HEK293T (cell line): Measurements from ENCODE around the gene TTC9C.

Source experiments
- BHLHE40 ChIP-seq: fragments of 450-650 bp; IDR thresholded peaks from 2 replicates; pipeline ENCODE4 v1.6.1; 2016; ENCODE audit warnings: mild to moderate bottlenecking, moderate library complexity, borderline replicate concordance
- CTBP1 ChIP-seq: fragments of 450-650 bp; IDR thresholded peaks from 2 replicates; pipeline ENCODE4 v1.6.1; 2016; ENCODE audit warnings: borderline replicate concordance
- ELF4 ChIP-seq: fragments of 450-650 bp; IDR thresholded peaks from 2 replicates; pipeline ENCODE4 v1.6.1; 2017; ENCODE audit warnings: antibody characterized with exemption
- FOXK2 ChIP-seq: fragments of 450-650 bp; IDR thresholded peaks from 2 replicates; pipeline ENCODE4 v1.6.1; 2016; ENCODE audit warnings: mild to moderate bottlenecking
- FOXM1 ChIP-seq: fragments of 450-650 bp; IDR thresholded peaks from 2 replicates; pipeline ENCODE4 v1.6.1; 2017; ENCODE audit warnings: mild to moderate bottlenecking, borderline replicate concordance
- HDGF ChIP-seq: fragments of 450-650 bp; IDR thresholded peaks from 2 replicates; pipeline ENCODE4 v1.6.1; 2017; ENCODE audit warnings: antibody characterized with exemption, borderline replicate concordance
- L3MBTL2 ChIP-seq: fragments of 450-650 bp; conservative IDR thresholded peaks from 2 replicates; pipeline ENCODE4 v1.6.1; 2016; ENCODE audit warnings: mild to moderate bottlenecking
- LEF1 ChIP-seq: fragments of 450-650 bp; IDR thresholded peaks from 2 replicates; pipeline ENCODE4 v1.6.1; 2017; ENCODE audit warnings: mild to moderate bottlenecking, borderline replicate concordance
- SP1 ChIP-seq: fragments of 450-650 bp; IDR thresholded peaks from 2 replicates; pipeline ENCODE4 v1.6.1; 2017
- TARDBP ChIP-seq: fragments of 450-650 bp; IDR thresholded peaks from 2 replicates; pipeline ENCODE4 v1.6.1; 2016

DNA sequence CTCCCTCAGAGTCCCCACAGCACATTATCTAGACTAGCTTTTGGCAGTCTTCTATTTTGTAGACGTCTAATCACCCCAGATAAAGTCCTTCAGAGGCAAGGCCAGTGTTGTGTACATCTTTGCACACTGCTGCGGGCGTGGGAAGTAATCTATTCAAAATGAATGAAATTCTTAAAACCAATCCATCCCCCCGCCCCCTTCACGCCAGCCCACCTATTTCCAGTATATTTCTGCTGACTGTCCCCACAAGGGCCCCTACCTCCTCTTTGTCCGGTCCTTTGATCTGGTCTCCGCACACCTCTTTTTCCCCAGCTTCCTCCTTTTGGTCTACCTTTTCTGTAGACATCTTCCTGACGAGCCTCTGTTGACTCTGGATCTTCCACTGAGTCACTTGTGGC is 21.4 kb upstream of the TTC9C start:
- TF ChIP-seq FOXM1 (no peak), CTBP1 (no peak), BHLHE40 (no peak), L3MBTL2 (no peak), LEF1 (no peak), SP1 (no peak), HDGF (no peak), FOXK2 (no peak), TARDBP (no peak), ELF4 (no peak)
